ENCODE measurements around the gene PLEKHH1. TPM values are rescaled to one million over a fixed set of nuclear protein-coding genes. Genes with fewer than 3 reads are reported as not detected.
"Not testable (repeated sequence)": the region's sequence is repeated elsewhere in the genome, so short reads cannot be mapped to it uniquely, and the experiment has no call there.

Gene PLEKHH1
- total RNA-seq, 2 donors from 2014 or later: 1.2 to 1.9 TPM

- peaks cover 28 to 34% of the 10 kb centered on the region in 2 donors for H3K27me3 Mint-ChIP-seq
- DNase-seq (ENCODE audit: low spot score) (no peak), ATAC-seq (no peak)
- H3K27ac Mint-ChIP-seq: no peak overlapping the region
- H3K4me3 Mint-ChIP-seq: no peak overlapping the region
- no peaks in the 10 kb centered on the region for H3K9me3 Mint-ChIP-seq
- H3K4me1 Mint-ChIP-seq (ENCODE audit: low read depth in 2 of 2): peaks cover 5 to 6% of the 10 kb centered on the region in 2 donors
- no peaks in the 10 kb centered on the region for H3K36me3 Mint-ChIP-seq
These were observed 2.8 kb upstream of the PLEKHH1 start for GRCh38 chr14:67529947-67530935.

GRCh38 chr14:67532606-67532997, 488 bp upstream of the PLEKHH1 start:
- Mint-ChIP-seq H3K27ac (no peak overlapping the region), H3K4me3 (peak overlapping the region; percentile 54), H3K4me1 (ENCODE audit: low read depth in 2 of 2) (peaks cover 0 to 3% of the 10 kb centered on the region in 2 donors), H3K9me3 (no peaks in the 10 kb centered on the region), H3K27me3 (peaks cover 25 to 27% of the 10 kb centered on the region in 2 donors), H3K36me3 (no peaks in the 10 kb centered on the region)
- ATAC-seq: no peak
- DNase-seq (ENCODE audit: low spot score): no peak

- ATAC-seq (no peak), DNase-seq (ENCODE audit: low spot score) (no peak)
- Mint-ChIP-seq H3K27ac (no peak overlapping the region), H3K27me3 (peaks cover 27 to 28% of the 10 kb centered on the region in 2 donors), H3K4me1 (ENCODE audit: low read depth in 2 of 2) (peaks cover 0 to 3% of the 10 kb centered on the region in 2 donors), H3K36me3 (no peaks in the 10 kb centered on the region), H3K4me3 (peak overlapping the region; percentile 56), H3K9me3 (no peaks in the 10 kb centered on the region)
These were observed 630 bp downstream of the PLEKHH1 start for GRCh38 chr14:67533754-67534085.

- peaks cover 0 to 3% of the 10 kb centered on the region in 2 donors for H3K4me1 Mint-ChIP-seq (ENCODE audit: low read depth in 2 of 2)
- no peak overlapping the region for H3K4me3 Mint-ChIP-seq
These were observed 3.0 kb downstream of the PLEKHH1 start for GRCh38 chr14:67536087-67536486.

GRCh38 chr14:67537736-67538135, 4.6 kb downstream of the PLEKHH1 start:
- H3K27me3 Mint-ChIP-seq: peaks cover 32 to 36% of the 10 kb centered on the region in 2 donors
- H3K4me3 Mint-ChIP-seq: no peak overlapping the region
- peaks cover 7 to 10% of the 10 kb centered on the region in 2 donors for H3K4me1 Mint-ChIP-seq (ENCODE audit: low read depth in 2 of 2)
- ATAC-seq: no peak
- no peaks in the 10 kb centered on the region for H3K36me3 Mint-ChIP-seq
- DNase-seq (ENCODE audit: low spot score): no peak
- H3K9me3 Mint-ChIP-seq: no peaks in the 10 kb centered on the region
- no peak overlapping the region for H3K27ac Mint-ChIP-seq

More at GRCh38 chr14:67536087-67536486, 3.0 kb downstream of the PLEKHH1 start:
- Mint-ChIP-seq H3K9me3 (no peaks in the 10 kb centered on the region), H3K36me3 (no peaks in the 10 kb centered on the region), H3K27ac (no peak overlapping the region), H3K27me3 (peaks cover 23 to 29% of the 10 kb centered on the region in 2 donors)
- DNase-seq (ENCODE audit: low spot score): no peak
- ATAC-seq: no peak

- Mint-ChIP-seq H3K27me3 (peaks cover 39 to 43% of the 10 kb centered on the region in 2 donors), H3K4me1 (ENCODE audit: low read depth in 2 of 2) (peaks cover 7 to 9% of the 10 kb centered on the region in 2 donors), H3K4me3 (no peak overlapping the region), H3K9me3 (no peaks in the 10 kb centered on the region), H3K27ac (no peak overlapping the region), H3K36me3 (no peaks in the 10 kb centered on the region)
- ATAC-seq (no peak), DNase-seq (ENCODE audit: low spot score) (no peak)
These were observed 5.4 kb downstream of the PLEKHH1 start for GRCh38 chr14:67538501-67538900.

GRCh38 chr14:67539116-67539515, 6.0 kb downstream of the PLEKHH1 start:
- no peak for ATAC-seq
- Mint-ChIP-seq H3K4me1 (ENCODE audit: low read depth in 2 of 2) (peaks cover 7% of the 10 kb centered on the region in 2 donors), H3K27me3 (peaks cover 45 to 47% of the 10 kb centered on the region in 2 donors)

GRCh38 chr14:67541448-67542387, 8.6 kb downstream of the PLEKHH1 start:
- H3K4me3 Mint-ChIP-seq: peak overlapping the region; percentile 66
- DNase-seq (ENCODE audit: low spot score): no peak
- peaks cover 6% of the 10 kb centered on the region for H3K36me3 Mint-ChIP-seq
- H3K27me3 Mint-ChIP-seq: peaks cover 44 to 50% of the 10 kb centered on the region in 2 donors
- H3K9me3 Mint-ChIP-seq: no peaks in the 10 kb centered on the region
- no peak for ATAC-seq
- no peak overlapping the region for H3K27ac Mint-ChIP-seq
- peaks cover 7% of the 10 kb centered on the region in 2 donors for H3K4me1 Mint-ChIP-seq (ENCODE audit: low read depth in 2 of 2)

More at GRCh38 chr14:67539116-67539515, 6.0 kb downstream of the PLEKHH1 start:
- Mint-ChIP-seq H3K9me3 (no peaks in the 10 kb centered on the region), H3K36me3 (peaks cover under 1% of the 10 kb centered on the region), H3K27ac (no peak overlapping the region), H3K4me3 (no peak overlapping the region)
- no peak for DNase-seq (ENCODE audit: low spot score)

GRCh38 chr14:67542620-67543019, 9.5 kb downstream of the PLEKHH1 start:
- peaks cover 44 to 50% of the 10 kb centered on the region in 2 donors for H3K27me3 Mint-ChIP-seq
- not testable (repeated sequence) for H3K9me3 Mint-ChIP-seq; ATAC-seq; H3K4me3 Mint-ChIP-seq; H3K27ac Mint-ChIP-seq; H3K4me1 Mint-ChIP-seq (ENCODE audit: low read depth in 2 of 2); H3K36me3 Mint-ChIP-seq; DNase-seq (ENCODE audit: low spot score)

- no peak overlapping the region for H3K4me3 Mint-ChIP-seq
- H3K36me3 Mint-ChIP-seq: peaks cover 6% of the 10 kb centered on the region
- no peak for DNase-seq (ENCODE audit: low spot score)
- no peaks in the 10 kb centered on the region for H3K9me3 Mint-ChIP-seq
- H3K27me3 Mint-ChIP-seq: peaks cover 40 to 59% of the 10 kb centered on the region in 2 donors
- no peak overlapping the region for H3K27ac Mint-ChIP-seq
- peaks cover 7% of the 10 kb centered on the region in 2 donors for H3K4me1 Mint-ChIP-seq (ENCODE audit: low read depth in 2 of 2)
- ATAC-seq: no peak
These were observed 11.5 kb downstream of the PLEKHH1 start for GRCh38 chr14:67544590-67544989.

- Mint-ChIP-seq H3K27ac (no peak overlapping the region), H3K36me3 (peaks cover 6% of the 10 kb centered on the region), H3K9me3 (no peaks in the 10 kb centered on the region), H3K4me3 (no peak overlapping the region), H3K27me3 (peaks cover 32 to 44% of the 10 kb centered on the region in 2 donors), H3K4me1 (ENCODE audit: low read depth in 2 of 2) (no peaks in the 10 kb centered on the region)
- ATAC-seq: no peak
- no peak for DNase-seq (ENCODE audit: low spot score)
These were observed 14.2 kb downstream of the PLEKHH1 start for GRCh38 chr14:67547224-67547780.

GRCh38 chr14:67549734-67550133, 16.6 kb downstream of the PLEKHH1 start:
- Mint-ChIP-seq H3K4me1 (ENCODE audit: low read depth in 2 of 2) (no peaks in the 10 kb centered on the region), H3K4me3 (no peak overlapping the region), H3K27ac (no peak overlapping the region), H3K9me3 (no peaks in the 10 kb centered on the region), H3K36me3 (no peaks in the 10 kb centered on the region), H3K27me3 (peaks cover 19 to 24% of the 10 kb centered on the region in 2 donors)
- ATAC-seq (no peak), DNase-seq (ENCODE audit: low spot score) (no peak)

- no peaks in the 10 kb centered on the region for H3K4me1 Mint-ChIP-seq (ENCODE audit: low read depth in 2 of 2)
- DNase-seq (ENCODE audit: low spot score) (peak; percentile 2), ATAC-seq (no peak)
- peaks cover 10 to 11% of the 10 kb centered on the region in 2 donors for H3K27me3 Mint-ChIP-seq
- no peak overlapping the region for H3K27ac Mint-ChIP-seq
- no peaks in the 10 kb centered on the region for H3K9me3 Mint-ChIP-seq
- no peaks in the 10 kb centered on the region for H3K36me3 Mint-ChIP-seq
- H3K4me3 Mint-ChIP-seq: no peak overlapping the region
These were observed 18.0 kb downstream of the PLEKHH1 start for GRCh38 chr14:67551123-67551522.
